ENCODE results near the gene SETD2. TPM values are rescaled to one million over a fixed set of nuclear protein-coding genes. Genes with fewer than 3 reads are reported as not detected.

The SETD2 gene
- total RNA-seq, 1 experiment from 2014 or later = 60.2 TPM

DNA sequence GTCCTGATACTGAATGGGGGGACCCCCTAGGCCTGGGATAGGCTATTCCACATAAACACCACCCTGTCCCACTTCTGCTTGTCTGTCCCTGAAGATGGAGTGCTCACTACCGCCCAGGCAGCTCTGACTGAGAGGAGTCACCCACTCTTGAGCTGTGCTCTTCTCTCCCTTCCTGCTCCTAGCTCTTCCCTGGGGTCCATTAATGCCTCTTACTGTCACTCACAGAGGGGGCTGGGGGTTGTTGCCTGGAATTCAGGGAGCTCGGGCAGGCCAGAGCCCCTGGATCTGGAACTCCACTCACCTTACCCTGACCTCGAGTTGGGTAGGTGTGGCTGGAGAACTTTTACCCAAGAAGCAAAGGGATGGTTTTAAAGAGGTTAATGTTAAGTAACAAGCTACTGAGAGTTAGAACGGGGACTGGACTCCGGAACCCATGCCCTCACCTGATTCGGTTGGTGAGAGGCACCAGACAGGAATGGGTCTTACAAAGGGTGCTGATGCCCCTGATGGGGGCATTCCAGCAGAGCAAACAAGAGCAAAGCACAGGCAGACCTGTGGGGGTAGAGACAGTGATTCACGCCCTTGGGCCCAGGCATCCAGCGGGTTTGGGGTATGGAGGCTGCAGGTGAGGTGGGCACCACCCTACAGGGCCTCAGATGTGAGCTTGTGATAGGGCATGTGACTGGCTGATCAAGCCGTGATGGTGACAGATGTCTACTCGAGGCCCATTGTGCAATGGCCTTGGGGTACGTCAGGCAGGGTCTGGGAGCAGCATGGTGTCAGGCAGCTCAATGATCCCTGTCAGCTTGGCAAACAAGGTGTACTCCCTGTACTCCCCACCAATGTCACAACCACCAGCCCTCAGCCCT is 179.1 kb downstream of the SETD2 start:
- H4K20me1 ChIP-seq (ENCODE audit: insufficient read depth, low read depth, low read length) = peaks cover 15% of the 10 kb centered on the region; the same call in 1 of the 2 replicates
- H3K4me3 ChIP-seq (ENCODE audit: low read length) = no peak overlapping the region
- no peaks in the 10 kb centered on the region for H3K9me2 ChIP-seq (replicated peaks; ENCODE audit: insufficient read depth, low read length)
- H3K9ac ChIP-seq (ENCODE audit: low read length) = peak overlapping the region; percentile 13
- DNase-seq = no peak
- H3K4me1 ChIP-seq (ENCODE audit: low read length) = peaks cover 89% of the 10 kb centered on the region
- no peak overlapping the region; the same call in 1 of the 2 replicates for H3K27ac ChIP-seq (ENCODE audit: low read length)
- H3K9me3 ChIP-seq (ENCODE audit: low read length) = no peaks in the 10 kb centered on the region
- peaks cover 8% of the 10 kb centered on the region for H3K36me3 ChIP-seq (ENCODE audit: insufficient read depth, low read length)
- no peak overlapping the region for H2AFZ ChIP-seq (ENCODE audit: low read length)
- H3K79me2 ChIP-seq (ENCODE audit: low read length) = peaks cover 76% of the 10 kb centered on the region
- peak overlapping the region; percentile 46 for H3K4me2 ChIP-seq (ENCODE audit: low read depth, low read length, poor library complexity, severe bottlenecking)
- H3K27me3 ChIP-seq (ENCODE audit: low read length) = no peaks in the 10 kb centered on the region

GRCh38 chr3:46982546-46982945 is 181.4 kb downstream of the SETD2 start:
- no peak for DNase-seq
- Histone ChIP-seq H3K79me2 (ENCODE audit: low read length) (peaks cover 86% of the 10 kb centered on the region), H3K9me2 (replicated peaks; ENCODE audit: insufficient read depth, low read length) (no peaks in the 10 kb centered on the region), H3K36me3 (ENCODE audit: insufficient read depth, low read length) (no peaks in the 10 kb centered on the region), H2AFZ (ENCODE audit: low read length) (no peak overlapping the region), H4K20me1 (ENCODE audit: insufficient read depth, low read depth, low read length) (peaks cover 14% of the 10 kb centered on the region; the same call in 1 of the 2 replicates), H3K9ac (ENCODE audit: low read length) (peak overlapping the region; percentile 51), H3K4me3 (ENCODE audit: low read length) (peak overlapping the region; percentile 8; the same call in 1 of the 2 replicates), H3K9me3 (ENCODE audit: low read length) (no peaks in the 10 kb centered on the region), H3K4me2 (ENCODE audit: low read depth, low read length, poor library complexity, severe bottlenecking) (peak overlapping the region; percentile 99), H3K4me1 (ENCODE audit: low read length) (peaks cover 81% of the 10 kb centered on the region), H3K27me3 (ENCODE audit: low read length) (no peaks in the 10 kb centered on the region), H3K27ac (ENCODE audit: low read length) (peak overlapping the region; percentile 86)

- no peaks in the 10 kb centered on the region for H3K9me3 ChIP-seq (ENCODE audit: low read length)
- peak overlapping the region; percentile 69 for H3K9ac ChIP-seq (ENCODE audit: low read length)
- DNase-seq = no peak
- peak overlapping the region; percentile 86 for H3K27ac ChIP-seq (ENCODE audit: low read length)
- peaks cover 80% of the 10 kb centered on the region for H3K4me1 ChIP-seq (ENCODE audit: low read length)
- no peaks in the 10 kb centered on the region for H3K27me3 ChIP-seq (ENCODE audit: low read length)
- no peaks in the 10 kb centered on the region for H3K36me3 ChIP-seq (ENCODE audit: insufficient read depth, low read length)
- peaks cover 81% of the 10 kb centered on the region for H3K79me2 ChIP-seq (ENCODE audit: low read length)
- peak overlapping the region; percentile 99 for H3K4me2 ChIP-seq (ENCODE audit: low read depth, low read length, poor library complexity, severe bottlenecking)
- H3K9me2 ChIP-seq (replicated peaks; ENCODE audit: insufficient read depth, low read length) = no peaks in the 10 kb centered on the region
- H2AFZ ChIP-seq (ENCODE audit: low read length) = no peak overlapping the region
- H4K20me1 ChIP-seq (ENCODE audit: insufficient read depth, low read depth, low read length) = peaks cover 8% of the 10 kb centered on the region; the same call in 1 of the 2 replicates
- H3K4me3 ChIP-seq (ENCODE audit: low read length) = peak overlapping the region; percentile 87; the same call in 1 of the 2 replicates
Measured at GRCh38 chr3:46981932-46982471, 181.9 kb downstream of the SETD2 start.

DNA sequence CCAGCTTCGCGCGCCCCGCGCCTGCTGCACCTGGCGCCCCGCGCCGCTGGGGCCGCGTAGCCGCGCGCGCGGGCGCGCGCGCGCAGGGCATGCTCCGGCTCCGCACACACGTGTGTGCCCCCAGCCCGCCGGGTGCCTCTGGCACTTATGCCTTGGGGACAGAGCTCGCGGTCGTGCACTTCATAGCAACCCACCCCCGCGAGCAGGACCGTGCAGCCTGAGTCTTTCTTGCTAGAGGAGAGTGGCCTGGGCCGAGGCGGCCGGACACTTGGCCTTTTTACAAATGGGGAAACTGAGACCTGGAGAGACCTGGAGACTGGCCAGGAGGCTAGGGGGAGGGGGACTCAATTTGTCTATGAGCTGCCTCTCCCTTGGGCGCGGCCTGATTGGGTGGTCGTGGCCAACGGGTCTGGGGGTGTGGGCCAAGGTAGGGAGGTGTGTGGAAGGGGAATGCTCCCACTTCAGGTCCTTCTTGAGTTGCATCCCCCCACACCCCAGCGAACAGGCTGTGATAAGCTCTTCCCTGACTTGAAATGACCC is 183.9 kb downstream of the SETD2 start:
- peak overlapping the region; percentile 99 for H3K4me2 ChIP-seq (ENCODE audit: low read depth, low read length, poor library complexity, severe bottlenecking)
- H3K9me2 ChIP-seq (replicated peaks; ENCODE audit: insufficient read depth, low read length) = no peaks in the 10 kb centered on the region
- peak overlapping the region; percentile 96 for H3K9ac ChIP-seq (ENCODE audit: low read length)
- no peak for DNase-seq
- H4K20me1 ChIP-seq (ENCODE audit: insufficient read depth, low read depth, low read length) = no peaks in the 10 kb centered on the region; the same call in 1 of the 2 replicates
- H3K4me1 ChIP-seq (ENCODE audit: low read length) = peaks cover 64% of the 10 kb centered on the region
- H3K9me3 ChIP-seq (ENCODE audit: low read length) = no peaks in the 10 kb centered on the region
- peak overlapping the region; percentile 86 for H3K27ac ChIP-seq (ENCODE audit: low read length)
- no peaks in the 10 kb centered on the region for H3K27me3 ChIP-seq (ENCODE audit: low read length)
- peaks cover 74% of the 10 kb centered on the region for H3K79me2 ChIP-seq (ENCODE audit: low read length)
- peak overlapping the region; percentile 87 for H3K4me3 ChIP-seq (ENCODE audit: low read length)
- no peaks in the 10 kb centered on the region for H3K36me3 ChIP-seq (ENCODE audit: insufficient read depth, low read length)
- H2AFZ ChIP-seq (ENCODE audit: low read length) = no peak overlapping the region

DNA sequence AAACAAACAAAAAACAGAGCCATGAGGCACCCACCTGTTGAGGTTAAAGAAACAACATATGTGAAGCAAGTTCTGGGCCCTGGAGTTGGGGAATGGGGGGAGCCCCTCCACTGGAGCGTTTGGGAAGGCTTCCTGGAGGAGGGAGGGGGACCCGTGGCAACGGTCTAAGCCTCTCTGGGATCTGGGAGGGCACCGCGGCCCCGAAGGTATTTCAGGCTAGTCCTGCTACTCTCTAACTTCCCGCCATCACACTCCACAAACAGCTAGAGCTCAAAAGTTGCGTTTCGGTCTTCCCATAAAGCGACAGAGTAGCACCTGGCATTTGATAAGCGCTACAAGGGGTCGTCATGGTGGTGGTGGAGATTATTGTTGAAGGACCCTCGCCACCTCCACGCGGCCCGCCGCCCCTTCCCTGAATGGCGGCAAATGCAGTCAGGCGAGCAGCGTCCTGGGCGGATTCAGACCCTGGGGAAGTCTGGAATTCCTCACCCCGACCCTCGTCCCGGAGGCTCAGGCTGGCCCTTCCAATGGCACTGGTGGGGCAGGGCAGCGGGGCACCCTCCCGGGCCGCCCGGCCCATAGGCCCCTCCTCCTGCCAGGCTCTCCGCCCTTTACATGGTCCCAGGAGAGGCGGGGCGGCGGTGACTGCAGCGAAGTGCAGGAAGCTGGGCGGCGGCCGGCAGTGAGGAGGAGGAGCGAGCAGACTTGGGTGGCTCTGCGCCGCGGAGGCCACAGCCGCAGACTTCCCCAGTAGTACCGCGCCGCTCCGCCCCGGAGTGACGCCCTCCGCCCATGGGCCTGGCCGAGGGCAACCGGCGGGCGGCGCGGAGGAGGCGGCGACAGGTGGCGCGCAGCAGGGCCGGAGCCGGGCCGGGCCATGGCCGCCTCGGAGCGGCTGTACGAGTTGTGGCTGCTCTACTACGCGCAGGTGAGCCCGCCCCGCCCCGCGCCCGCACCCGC is 184.6 kb downstream of the SETD2 start, which contains the start of gene NBEAL2:
Gene NBEAL2 (plus strand): TSS at position 682 of the 960 bp plus-strand sequence. CDS start 196 bp downstream, at position 878.
- peak; percentile 98 for DNase-seq
- Histone ChIP-seq H3K79me2 (ENCODE audit: low read length) (peaks cover 74% of the 10 kb centered on the region), H3K9me3 (ENCODE audit: low read length) (no peaks in the 10 kb centered on the region), H4K20me1 (ENCODE audit: insufficient read depth, low read depth, low read length) (no peaks in the 10 kb centered on the region; the same call in 1 of the 2 replicates), H3K36me3 (ENCODE audit: insufficient read depth, low read length) (0 out of 2 replicates have a peak, but pooled peaks cover 1% of the 10 kb centered on the region), H3K9me2 (replicated peaks; ENCODE audit: insufficient read depth, low read length) (no peaks in the 10 kb centered on the region), H3K4me2 (ENCODE audit: low read depth, low read length, poor library complexity, severe bottlenecking) (peak within 1 kb of the TSS; percentile 99), H3K27me3 (ENCODE audit: low read length) (no peaks in the 10 kb centered on the region), H3K9ac (ENCODE audit: low read length) (peak within 1 kb of the TSS; percentile 96), H3K27ac (ENCODE audit: low read length) (peak within 1 kb of the TSS; percentile 86), H2AFZ (ENCODE audit: low read length) (no peak within 1 kb of the TSS; the same call in 1 of the 2 replicates), H3K4me3 (ENCODE audit: low read length) (peak within 1 kb of the TSS; percentile 87), H3K4me1 (ENCODE audit: low read length) (peaks cover 64% of the 10 kb centered on the region)

DNA sequence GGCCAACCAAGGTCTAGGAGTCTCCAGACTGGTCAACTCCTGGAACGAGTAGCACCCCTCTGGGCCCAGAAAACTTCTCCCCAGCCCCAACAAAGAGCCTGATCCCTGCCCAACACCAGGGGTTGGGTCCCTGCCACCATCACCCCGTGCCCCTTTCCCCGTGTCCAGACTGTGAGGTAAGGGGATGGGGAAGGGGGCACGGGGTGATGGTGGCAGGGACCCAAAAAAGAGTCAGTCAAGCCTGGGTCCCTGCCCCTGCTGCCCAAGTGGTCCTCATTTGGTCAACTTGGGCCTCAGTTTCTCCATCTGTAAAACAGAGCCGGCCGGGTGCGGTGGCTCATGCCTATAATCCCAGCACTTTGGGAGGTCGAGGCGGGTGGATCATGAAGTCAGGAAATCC is 185.5 kb downstream of the SETD2 start:
- Histone ChIP-seq H3K36me3 (ENCODE audit: insufficient read depth, low read length) (peaks cover 8% of the 10 kb centered on the region; the same call in 1 of the 2 replicates), H3K4me1 (ENCODE audit: low read length) (peaks cover 67% of the 10 kb centered on the region), H3K79me2 (ENCODE audit: low read length) (peaks cover 76% of the 10 kb centered on the region), H3K27me3 (ENCODE audit: low read length) (no peaks in the 10 kb centered on the region), H3K9me3 (ENCODE audit: low read length) (no peaks in the 10 kb centered on the region), H3K9ac (ENCODE audit: low read length) (peak overlapping the region; percentile 96), H3K4me3 (ENCODE audit: low read length) (peak overlapping the region; percentile 87), H4K20me1 (ENCODE audit: insufficient read depth, low read depth, low read length) (peaks cover 6% of the 10 kb centered on the region), H2AFZ (ENCODE audit: low read length) (no peak overlapping the region), H3K4me2 (ENCODE audit: low read depth, low read length, poor library complexity, severe bottlenecking) (peak overlapping the region; percentile 99), H3K9me2 (replicated peaks; ENCODE audit: insufficient read depth, low read length) (no peaks in the 10 kb centered on the region), H3K27ac (ENCODE audit: low read length) (peak overlapping the region; percentile 81)
- no peak for DNase-seq

- Histone ChIP-seq H3K9me2 (replicated peaks; ENCODE audit: insufficient read depth, low read length) (no peaks in the 10 kb centered on the region), H2AFZ (ENCODE audit: low read length) (no peak overlapping the region), H3K79me2 (ENCODE audit: low read length) (peaks cover 75% of the 10 kb centered on the region), H3K36me3 (ENCODE audit: insufficient read depth, low read length) (peaks cover 8% of the 10 kb centered on the region; the same call in 1 of the 2 replicates), H3K4me2 (ENCODE audit: low read depth, low read length, poor library complexity, severe bottlenecking) (peak overlapping the region; percentile 99), H3K9me3 (ENCODE audit: low read length) (no peaks in the 10 kb centered on the region), H3K9ac (ENCODE audit: low read length) (peak overlapping the region; percentile 96), H3K27ac (ENCODE audit: low read length) (peak overlapping the region; percentile 81), H3K4me3 (ENCODE audit: low read length) (peak overlapping the region; percentile 87; the same call in 1 of the 2 replicates), H4K20me1 (ENCODE audit: insufficient read depth, low read depth, low read length) (peaks cover 6% of the 10 kb centered on the region), H3K4me1 (ENCODE audit: low read length) (peaks cover 68% of the 10 kb centered on the region), H3K27me3 (ENCODE audit: low read length) (no peaks in the 10 kb centered on the region)
- no peak for DNase-seq
Measured at GRCh38 chr3:46977811-46978195, 186.1 kb downstream of the SETD2 start.

Measured in Karpas-422 (cell line).